HG02840 (cell line): ENCODE measurements around the gene SGSH.
"Not testable (repeated sequence)": the region's sequence is repeated elsewhere in the genome, so short reads cannot be mapped to it uniquely, and the experiment has no call there.

Experiments used
- ATAC-seq: cut with Tn5 transposase; IDR thresholded peaks from one replicate; pipeline ENCODE4 v1.9.1; 2021; ENCODE audit warnings: mild to moderate bottlenecking, moderate library complexity, moderate number of reproducible peaks; ENCODE audit not compliant: unreplicated experiment, low FRiP score

The SGSH gene

DNA sequence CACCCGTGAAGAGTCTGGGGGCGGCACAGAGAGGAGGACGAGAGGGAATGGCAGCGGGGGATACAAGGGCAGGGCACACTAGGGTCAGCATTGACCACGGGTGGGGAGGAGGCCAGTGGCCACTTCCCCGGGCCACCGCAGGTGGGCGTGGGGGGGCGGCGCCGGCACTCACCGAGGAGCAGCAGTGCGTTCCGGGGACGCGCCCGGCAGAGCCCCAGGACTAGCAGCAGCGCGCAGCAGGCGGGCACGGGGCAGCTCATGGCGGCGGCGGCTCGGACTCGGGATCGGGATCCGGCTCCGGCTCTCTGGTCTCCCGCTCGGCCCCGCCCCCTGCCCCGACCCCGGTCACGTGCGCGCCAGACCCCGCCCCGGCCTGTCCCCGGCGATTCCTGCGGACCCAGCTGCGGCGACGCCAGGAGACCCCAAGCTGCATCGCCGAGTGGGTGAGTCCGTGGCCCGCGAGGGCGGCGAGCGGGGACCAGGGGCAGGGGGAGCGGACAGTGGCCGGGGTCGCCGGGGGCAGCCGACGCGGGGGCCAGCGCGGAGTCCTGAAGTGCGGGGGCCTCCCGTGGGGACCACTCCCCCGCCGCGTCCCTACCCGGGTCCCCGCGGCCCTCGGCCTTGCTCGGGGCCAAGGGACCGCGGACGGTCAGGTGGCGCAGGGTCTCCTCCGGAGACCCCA, at the start of gene SGSH, which contains the start of gene SLC26A11:
TSS of gene SGSH (minus strand) at position 280 of the 682 bp plus-strand sequence. CDS start at position 260, 20 bp downstream.
TSS of gene SLC26A11 (plus strand) at position 374 of the 682 bp plus-strand sequence. CDS start 1,134 bp downstream, outside the sequence.
- no peak for ATAC-seq

DNA sequence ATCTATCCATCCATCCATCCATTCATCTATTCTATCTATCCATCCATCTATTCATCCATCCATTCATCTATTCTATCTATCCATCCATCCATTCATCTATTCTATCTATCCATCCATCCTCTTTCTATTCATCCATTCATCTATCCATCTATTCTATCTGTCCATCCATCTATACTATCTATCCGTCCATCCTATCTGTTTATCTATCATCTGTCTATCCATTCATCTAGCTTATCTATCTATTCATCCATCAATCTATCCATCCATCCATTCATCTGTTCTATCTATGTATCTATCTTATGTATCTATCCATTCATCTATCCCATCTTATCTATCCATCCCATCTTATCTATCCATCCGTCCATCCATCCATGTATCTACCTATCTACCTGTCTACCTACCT, 49.3 kb upstream of the SGSH start:
- ATAC-seq = no peak

GRCh38 chr17:80268427-80268826, 48.3 kb upstream of the SGSH start:
- no peak for ATAC-seq

- no peak for ATAC-seq
Observed at GRCh38 chr17:80267391-80267790, 47.3 kb upstream of the SGSH start.

GRCh38 chr17:80265205-80266068, 45.3 kb upstream of the SGSH start:
- ATAC-seq = no peak

- no peak for ATAC-seq
Observed at GRCh38 chr17:80264205-80265075, 44.3 kb upstream of the SGSH start.

DNA sequence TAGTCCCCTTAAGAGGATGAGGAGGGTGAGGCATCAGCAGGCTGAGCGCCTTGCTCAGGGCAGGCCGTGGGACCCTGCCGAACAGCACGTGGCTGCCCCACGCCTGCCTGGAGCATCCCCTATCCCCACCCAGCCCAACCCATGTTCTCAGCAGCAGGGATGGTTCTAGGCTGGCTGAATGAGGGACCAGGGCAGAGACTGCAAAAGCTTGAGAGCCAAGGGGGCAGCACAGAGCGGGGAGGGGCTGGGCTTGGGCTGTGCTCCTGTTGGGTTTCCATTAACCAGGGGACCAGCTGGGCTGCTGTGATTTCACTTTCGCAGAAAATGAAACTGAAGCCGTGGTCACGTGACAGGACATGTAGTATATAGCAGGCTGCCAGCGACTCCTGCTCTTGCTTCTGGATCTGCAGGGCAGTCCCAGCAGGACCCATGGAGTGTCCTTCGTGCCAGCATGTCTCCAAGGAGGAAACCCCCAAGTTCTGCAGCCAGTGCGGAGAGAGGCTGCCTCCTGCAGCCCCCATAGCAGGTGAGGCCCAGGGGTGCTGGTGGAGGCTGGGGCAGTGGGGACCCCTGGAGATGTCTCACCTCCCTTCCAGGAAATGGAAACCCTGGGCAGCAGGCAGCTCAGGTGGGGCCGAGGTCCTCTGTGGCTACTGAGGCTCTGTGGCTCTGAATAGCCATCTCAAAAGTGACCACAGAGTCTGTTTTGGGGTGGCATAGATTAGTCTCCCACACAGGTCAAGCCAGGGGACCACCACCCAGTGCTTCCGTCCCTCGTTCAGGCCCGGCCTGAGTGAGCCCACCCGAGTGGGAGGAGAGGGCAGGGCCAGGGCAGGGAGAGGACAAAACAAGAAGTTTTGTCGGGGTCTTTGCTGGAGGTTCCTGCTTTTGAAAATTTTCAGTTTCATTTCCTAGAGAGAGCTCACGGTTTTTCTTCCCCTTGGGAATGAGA, 43.4 kb upstream of the SGSH start:
- ATAC-seq = peak; percentile 40

DNA sequence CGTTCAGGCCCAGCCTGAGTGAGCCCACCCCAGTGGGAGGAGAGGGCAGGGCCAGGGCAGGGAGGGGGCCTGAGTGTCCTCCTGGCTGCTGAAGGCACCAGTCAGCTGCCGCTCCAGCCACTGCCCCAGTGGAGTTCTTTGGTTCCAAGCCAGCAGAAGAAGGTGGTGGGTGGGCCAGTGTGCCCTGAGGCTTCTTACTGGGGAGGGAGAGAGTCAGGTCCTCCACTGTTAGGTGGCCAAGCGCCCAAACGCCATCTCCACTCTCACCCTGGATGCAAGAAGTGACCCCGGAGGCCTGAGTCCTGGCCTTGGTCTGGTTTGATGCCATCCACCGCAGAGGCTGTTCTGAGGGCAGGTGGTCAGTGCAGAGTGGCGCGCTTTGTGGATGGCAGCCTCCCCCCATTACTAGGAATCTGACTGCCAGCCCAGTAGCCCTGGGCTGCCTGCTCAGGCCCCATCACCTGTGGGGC, 42.7 kb upstream of the SGSH start:
- no peak for ATAC-seq

DNA sequence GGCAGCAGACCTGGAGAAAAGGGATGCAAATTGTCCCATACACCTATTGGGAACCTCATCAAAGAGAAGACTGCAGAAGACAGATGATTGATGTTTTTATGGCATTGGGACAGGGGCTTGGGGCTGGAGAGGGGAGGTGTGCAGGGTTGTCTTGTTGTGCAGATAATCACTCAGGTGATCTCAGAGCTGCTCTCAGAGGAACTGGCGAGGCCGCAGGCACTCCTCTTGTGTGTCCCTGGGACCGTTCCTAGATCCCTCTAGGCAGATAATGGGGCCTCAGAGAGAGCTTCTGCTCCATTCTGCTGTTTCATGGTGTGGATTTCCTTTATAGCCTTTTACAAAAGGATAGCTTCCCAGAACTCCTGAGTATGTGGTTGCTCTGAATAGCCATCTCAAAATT, 42.2 kb upstream of the SGSH start:
- ATAC-seq = no peak

DNA sequence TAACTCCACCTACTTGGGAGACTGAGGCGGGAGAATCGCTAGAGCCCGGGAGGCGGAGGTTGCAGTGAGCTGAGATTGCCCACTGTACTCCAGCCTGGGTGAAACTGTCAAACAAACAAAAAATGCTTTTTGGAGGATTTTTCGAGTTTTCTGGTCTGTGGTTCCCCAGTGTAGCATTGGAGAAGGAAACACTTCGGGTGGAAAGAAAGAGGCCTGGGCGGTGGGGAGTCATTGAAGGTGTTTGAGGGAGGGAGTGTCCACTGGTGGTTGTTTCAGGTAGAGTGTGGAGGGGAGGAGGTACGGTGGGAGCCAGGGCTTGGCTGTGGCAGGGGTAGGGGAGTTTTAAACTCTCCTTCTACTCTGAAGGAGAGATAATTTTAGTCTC, 41.8 kb upstream of the SGSH start:
- no peak for ATAC-seq

- ATAC-seq = no peak
Observed at GRCh38 chr17:80261159-80261894, 41.2 kb upstream of the SGSH start.

DNA sequence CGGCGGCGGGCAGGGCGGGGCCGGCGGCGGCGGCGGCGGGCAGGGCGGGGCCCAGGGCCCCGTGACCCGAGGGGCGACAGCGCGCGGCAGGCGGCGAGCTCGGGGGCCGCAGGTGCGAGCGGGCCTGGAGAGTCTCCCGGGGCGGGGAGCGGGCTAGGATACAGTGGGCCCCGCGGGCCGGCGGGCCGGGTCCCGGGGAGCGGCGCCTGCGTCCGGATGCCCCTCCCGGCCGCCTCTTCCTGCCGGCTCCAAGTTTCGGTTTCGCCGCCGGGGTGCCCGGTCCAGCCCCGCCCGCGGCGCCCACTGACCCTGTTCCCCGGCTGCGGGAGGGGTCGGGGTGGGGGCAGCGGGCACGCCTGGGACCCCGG, 40.6 kb upstream of the SGSH start, which contains the start of gene RNF213:
TSS of gene RNF213 (plus strand) at position 62 of the 368 bp plus-strand sequence. CDS start 2,830 bp downstream, outside the sequence.
- ATAC-seq = no peak

- peak; percentile 28 for ATAC-seq
Observed at GRCh38 chr17:80260069-80260535, 40.0 kb upstream of the SGSH start.

DNA sequence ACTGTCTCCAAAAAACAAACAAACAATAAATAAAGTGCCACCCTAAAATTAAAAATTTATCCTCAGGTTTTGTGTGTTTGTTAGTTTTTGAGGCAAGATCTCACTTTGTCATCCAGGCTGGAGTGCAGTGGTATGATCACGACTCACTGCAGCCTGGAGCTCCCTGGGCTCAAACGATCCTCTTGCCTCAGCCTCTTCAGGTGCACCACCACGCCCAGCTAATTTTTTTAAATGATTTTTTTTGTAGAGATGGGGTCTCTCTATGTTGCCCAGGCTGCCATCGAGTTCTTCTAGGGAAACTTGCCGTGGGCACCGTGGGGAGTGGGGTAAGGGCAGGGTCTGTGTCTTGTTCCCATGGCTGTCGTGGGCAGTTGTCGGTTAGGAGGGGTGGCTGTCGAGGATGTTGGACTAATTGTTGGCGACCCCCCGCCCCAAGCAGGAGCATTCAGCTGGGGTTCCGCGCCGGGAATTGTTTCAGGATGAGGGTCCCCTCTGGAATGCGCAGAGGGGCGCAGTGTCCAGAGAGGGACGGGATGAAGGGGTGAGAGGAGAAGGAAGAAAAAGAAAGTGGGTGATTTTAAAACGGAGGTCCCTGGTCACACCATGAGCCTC, 39.4 kb upstream of the SGSH start:
- ATAC-seq = no peak

- not testable (repeated sequence) for ATAC-seq
Observed at GRCh38 chr17:80258296-80258695, 38.2 kb upstream of the SGSH start.

- no peak for ATAC-seq
Observed at GRCh38 chr17:80257716-80258213, 37.6 kb upstream of the SGSH start.

- no peak for ATAC-seq
Observed at GRCh38 chr17:80256034-80256350, 35.9 kb upstream of the SGSH start.
